IMR-90 (cell line): ENCODE data around the gene GADL1. TPM values are rescaled to one million over a fixed set of nuclear protein-coding genes. Genes with fewer than 3 reads are reported as not detected.
A peak's percentile ranks its signal among the peaks of the same experiment; 100 is the strongest.

ENCODE experiments used
- ATAC-seq: fragments of 200-7000 bp; cut with Tn5 transposase; 2 replicates; pipeline ENCODE4 v1.9.1; 2020; ENCODE audit warnings: low read depth, mild to moderate bottlenecking, moderate library complexity
- BruUV-seq: library from RNA; stranded (reverse); fragments of 400-500 nt; replicated peaks from 2 replicates; lab custom pipeline; 2021; lab: Mats Ljungman, UMichigan
- CTCF ChIA-PET: fragments of 300-600 bp; formaldehyde crosslinking; extraction: SDS; loops from one replicate; lab custom pipeline; 2021; ENCODE audit warnings: antibody characterized with exemption; lab: Yijun Ruan, JAX
- POLR2A ChIA-PET: fragments of 300-600 bp; sonication (Branson Sonifier 250); formaldehyde crosslinking; loops from one replicate; lab custom pipeline; 2022; ENCODE audit warnings: antibody characterized with exemption; ENCODE audit not compliant: unreplicated experiment; lab: Charles Lee
- DNase-seq: peaks from one replicate; pipeline ENCODE4 v3.0.0; 2013
- H2AFZ ChIP-seq: replicated peaks from 2 replicates; pipeline ENCODE3; 2013; ENCODE audit warnings: low read length, mild to moderate bottlenecking; ENCODE audit not compliant: poor library complexity
- H2AK5ac ChIP-seq: 2 replicates; pipeline ENCODE4 v1.6.1; 2013; ENCODE audit warnings: low read depth, low read length, inconsistent platforms
- H2AK9ac ChIP-seq: replicated peaks from 2 replicates; pipeline ENCODE3; 2013; ENCODE audit warnings: mild to moderate bottlenecking, low read depth, low read length, moderate library complexity; ENCODE audit not compliant: poor library complexity
- H2BK120ac ChIP-seq: 2 replicates; pipeline ENCODE4 v1.6.1; 2013; ENCODE audit warnings: low read depth, low read length, inconsistent platforms
- H2BK15ac ChIP-seq: 3 replicates; pipeline ENCODE4 v1.6.1; 2013; ENCODE audit warnings: low read depth, low read length, inconsistent platforms
- H2BK20ac ChIP-seq: 2 replicates; pipeline ENCODE4 v1.6.1; 2013; ENCODE audit warnings: low read depth, mild to moderate bottlenecking, inconsistent platforms, low read length, moderate library complexity
- H2BK5ac ChIP-seq: 2 replicates; pipeline ENCODE4 v1.6.1; 2013; ENCODE audit warnings: mild to moderate bottlenecking, low read depth, low read length, inconsistent platforms; ENCODE audit not compliant: poor library complexity, severe bottlenecking
- H3K14ac ChIP-seq: replicated peaks from 2 replicates; pipeline ENCODE4 v1.6.1; 2013; ENCODE audit warnings: low read depth, low read length, inconsistent platforms
- H3K18ac ChIP-seq: 2 replicates; pipeline ENCODE4 v1.6.1; 2013; ENCODE audit warnings: low read depth, low read length, control low read depth
- H3K23ac ChIP-seq: 2 replicates; pipeline ENCODE4 v1.6.1; 2013; ENCODE audit warnings: low read depth, low read length, inconsistent platforms
- H3K27ac ChIP-seq: 2 replicates; pipeline ENCODE4 v1.5.1; 2013; ENCODE audit warnings: mild to moderate bottlenecking, control low read depth, low read length; ENCODE audit not compliant: insufficient read depth
- H3K27me3 ChIP-seq: 2 replicates; pipeline ENCODE4 v1.6.1; 2013; ENCODE audit warnings: low read length; ENCODE audit not compliant: control insufficient read depth, insufficient read depth
- H3K36me3 ChIP-seq: 2 replicates; pipeline ENCODE4 v1.6.1; 2013; ENCODE audit warnings: low read length, mixed read lengths; ENCODE audit not compliant: control insufficient read depth, insufficient read depth
- H3K4ac ChIP-seq: 2 replicates; pipeline ENCODE4 v1.6.1; 2013; ENCODE audit warnings: low read depth, low read length, inconsistent platforms
- H3K4me1 ChIP-seq: 2 replicates; pipeline ENCODE4 v1.6.1; 2013; ENCODE audit warnings: low read length, mixed read lengths; ENCODE audit not compliant: control insufficient read depth, insufficient read depth
- H3K4me2 ChIP-seq: 2 replicates; pipeline ENCODE4 v1.6.1; 2013; ENCODE audit warnings: low read depth, mild to moderate bottlenecking, control low read depth, low read length, moderate library complexity
- H3K4me3 ChIP-seq: 2 replicates; pipeline ENCODE4 v1.5.1; 2013; ENCODE audit warnings: low read depth, mild to moderate bottlenecking, control low read depth, low read length, moderate library complexity; ENCODE audit not compliant: insufficient read depth
- H3K56ac ChIP-seq: 2 replicates; pipeline ENCODE4 v1.6.1; 2013; ENCODE audit warnings: low read length, inconsistent platforms; ENCODE audit not compliant: insufficient read depth; ENCODE audit errors: extremely low read depth
- H3K79me1 ChIP-seq, 2 experiments: 2 replicates each; pipeline ENCODE4 v1.6.1; 2013; ENCODE audit warnings: low read length in 2 of 2, inconsistent platforms in 1 of 2, low read depth in 1 of 2
- H3K9ac ChIP-seq: 2 replicates; pipeline ENCODE4 v1.6.1; 2013; ENCODE audit warnings: low read depth, low read length, control low read depth
- H3K9me1 ChIP-seq: 2 replicates; pipeline ENCODE4 v1.6.1; 2013; ENCODE audit warnings: low read length, inconsistent platforms; ENCODE audit not compliant: insufficient read depth
- H3K9me3 ChIP-seq: 2 replicates; pipeline ENCODE4 v1.6.1; 2013; ENCODE audit warnings: low read length; ENCODE audit not compliant: control insufficient read depth, insufficient read depth
- H4K20me1 ChIP-seq: 2 replicates; pipeline ENCODE4 v1.6.1; 2013; ENCODE audit warnings: low read length, inconsistent platforms; ENCODE audit not compliant: insufficient read depth
- H4K5ac ChIP-seq: 2 replicates; pipeline ENCODE4 v1.6.1; 2013; ENCODE audit warnings: mild to moderate bottlenecking, low read depth, low read length, control low read depth
- H4K8ac ChIP-seq, 2 experiments: 2 replicates each; pipeline ENCODE4 v1.6.1; 2013; ENCODE audit warnings: low read depth in 2 of 2, low read length in 2 of 2, control low read depth in 1 of 2, inconsistent platforms in 1 of 2
- H4K91ac ChIP-seq: 2 replicates; pipeline ENCODE4 v1.6.1; 2013; ENCODE audit warnings: low read depth, low read length, inconsistent platforms; ENCODE audit not compliant: insufficient read depth
- BHLHE40 ChIP-seq: fragments of 150-350 bp; IDR thresholded peaks from 2 replicates; pipeline ENCODE4 v1.6.1; 2016; ENCODE audit warnings: mild to moderate bottlenecking, low read depth, low read length
- CEBPB ChIP-seq: IDR thresholded peaks from 2 replicates; pipeline ENCODE4 v1.6.1; 2012; ENCODE audit warnings: low read depth, low read length, improper control_type of control experiment
- CHD1 ChIP-seq: IDR thresholded peaks from 2 replicates; pipeline ENCODE4 v1.6.1; 2012; ENCODE audit warnings: low read depth, low read length, improper control_type of control experiment
- CTCF ChIP-seq: conservative IDR thresholded peaks from 2 replicates; pipeline ENCODE4 v1.5.1; 2012; ENCODE audit warnings: mild to moderate bottlenecking, low read depth, low read length, improper control_type of control experiment
- ELK1 ChIP-seq: fragments of 150-350 bp; IDR thresholded peaks from 2 replicates; pipeline ENCODE4 v1.6.1; 2016; ENCODE audit warnings: low read depth, mild to moderate bottlenecking, low read length, moderate library complexity, borderline replicate concordance
- FOS ChIP-seq: fragments of 150-350 bp; IDR thresholded peaks from 2 replicates; pipeline ENCODE4 v1.6.1; 2016; ENCODE audit warnings: low read depth, low read length
- MAFK ChIP-seq: IDR thresholded peaks from 2 replicates; pipeline ENCODE4 v1.6.1; 2012; ENCODE audit warnings: low read depth, low read length, improper control_type of control experiment
- MAZ ChIP-seq: IDR thresholded peaks from 2 replicates; pipeline ENCODE4 v1.6.1; 2012; ENCODE audit warnings: low read depth, mild to moderate bottlenecking, low read length, improper control_type of control experiment, moderate library complexity, borderline replicate concordance
- MXI1 ChIP-seq: IDR thresholded peaks from 2 replicates; pipeline ENCODE4 v1.6.1; 2012; ENCODE audit warnings: low read depth, mild to moderate bottlenecking, low read length, moderate library complexity, borderline replicate concordance
- NFE2L2 ChIP-seq: fragments of 150-350 bp; IDR thresholded peaks from 2 replicates; pipeline ENCODE4 v1.6.1; 2016; ENCODE audit warnings: low read depth, mild to moderate bottlenecking, low read length
- POLR2A ChIP-seq: IDR thresholded peaks from 2 replicates; pipeline ENCODE4 v1.6.1; 2012; ENCODE audit warnings: mild to moderate bottlenecking, low read depth, low read length
- RAD21 ChIP-seq: IDR thresholded peaks from 2 replicates; pipeline ENCODE4 v1.6.1; 2012; ENCODE audit warnings: low read length, improper control_type of control experiment
- RCOR1 ChIP-seq: IDR thresholded peaks from 2 replicates; pipeline ENCODE4 v1.6.1; 2012; ENCODE audit warnings: mild to moderate bottlenecking, low read length, improper control_type of control experiment; ENCODE audit not compliant: insufficient replicate concordance
- RFX5 ChIP-seq: IDR thresholded peaks from 2 replicates; pipeline ENCODE4 v1.8.0; 2012; ENCODE audit warnings: low read depth, mild to moderate bottlenecking, low read length, moderate library complexity
- SMC3 ChIP-seq: fragments of 150-350 bp; IDR thresholded peaks from 2 replicates; pipeline ENCODE4 v1.6.1; 2016; ENCODE audit warnings: low read depth, mild to moderate bottlenecking, antibody characterized with exemption, low read length, moderate library complexity
- USF2 ChIP-seq: fragments of 150-350 bp; IDR thresholded peaks from 2 replicates; pipeline ENCODE4 v1.6.1; 2017; ENCODE audit warnings: mild to moderate bottlenecking, antibody characterized with exemption, low read length, low read depth
- WGBS, 2 experiments: methylation state at CpG; one replicate each; pipeline versions ENCODE4 v1.1.5 to v1.1.7; 2013; ENCODE audit warnings: missing lambda C conversion rate in 2 of 2; ENCODE audit not compliant: insufficient read length in 1 of 2; ENCODE audit errors: extremely low coverage in 2 of 2; 5-methylcytosine and 5-hydroxymethylcytosine counted together
- dilution Hi-C: fragments of 300-500 bp; cut with HindIII; formaldehyde crosslinking; loops from one replicate; pipeline ENCODE4 v1.14.3; 2018; ENCODE audit warnings: low sequenced_read_pairs; ENCODE audit not compliant: unreplicated experiment
- in situ Hi-C: fragments of 300-500 bp; cut with MboI; formaldehyde crosslinking; loops from 3 replicates; pipeline ENCODE4 v1.14.3; 2019; ENCODE audit warnings: low sequenced_read_pairs, inconsistent platforms, mixed read lengths
- intact Hi-C: fragments of 100-400 bp; cut with micrococcal nuclease; formaldehyde crosslinking; loops from 2 replicates; pipeline ENCODE4 v1.10.0; 2022
- polyA plus RNA-seq, 3 experiments: library from polyadenylated mRNA; depleted of rRNA; stranded (reverse); fragments of >200 nt; gene quantifications; 2 replicates each; pipeline ENCODE4 v1.2.3, GENCODE V29; 2012; ENCODE audit warnings: low replicate concordance in 1 of 3
- total RNA-seq: library from RNA; depleted of rRNA; stranded (reverse); fragments of >200 nt; gene quantifications from 2 replicates; pipeline ENCODE4 v1.2.3, GENCODE V29; 2012

Gene GADL1
- total and polyA plus RNA-seq, 2 of the 4 experiments (the other 2 are of a cell fraction) = not detected

- CTCF ChIA-PET = interaction anchor here (0.7 to 2.0 kb wide), 6 partner anchors 16 to 733 kb away, joined by 3 to 12 read pairs (median 4); no protein-coding TSS in a partner anchor
- dilution Hi-C loops (no loop called here), in situ Hi-C loops (no loop called here), intact Hi-C loops (loop anchor here (1.0 to 10.0 kb wide), 3 partner anchors 203 to 706 kb away; no protein-coding TSS in a partner anchor)
- POLR2A ChIA-PET = no interaction called here
- H3K14ac ChIP-seq = no peak overlapping the region
- BruUV-seq = no TSS peak
- no peak overlapping the region for H2AK9ac ChIP-seq
- no peak overlapping the region for H2BK20ac ChIP-seq
- 0% methylated on average over 1 of the region's 4 CpGs; no CpG with 5 or more reads in 1 of the 2 experiments for WGBS, 2 experiments
- H3K27me3 ChIP-seq = no peaks in the 10 kb centered on the region
- H4K20me1 ChIP-seq = no peaks in the 10 kb centered on the region
- no peak overlapping the region for H2BK15ac ChIP-seq
- H4K91ac ChIP-seq = peak overlapping the region; percentile 3; the same call in 1 of the 2 replicates
- H3K4ac ChIP-seq = peak overlapping the region; percentile 2; the same call in 1 of the 2 replicates
- peaks cover 7% of the 10 kb centered on the region for H3K4me1 ChIP-seq
- peak overlapping the region; percentile 34; the same call in 1 of the 2 replicates for H3K18ac ChIP-seq
- DNase-seq (peak; percentile 79), ATAC-seq (peak; percentile 69)
- TF ChIP-seq CHD1 (no peak), ELK1 (no peak), CTCF (peak; percentile 56), MAZ (no peak), RCOR1 (no peak), POLR2A (no peak), MAFK (no peak), RFX5 (no peak), BHLHE40 (no peak), MXI1 (no peak), SMC3 (peak; percentile 37), RAD21 (peak; percentile 63), NFE2L2 (no peak), USF2 (no peak), FOS (no peak), CEBPB (no peak)
- no peak overlapping the region for H3K23ac ChIP-seq
- no peaks in the 10 kb centered on the region for H3K9me1 ChIP-seq
- H2BK120ac ChIP-seq = peak overlapping the region; percentile 7; the same call in 1 of the 2 replicates
- no peak overlapping the region for H3K4me2 ChIP-seq
- no peak overlapping the region for H4K5ac ChIP-seq
- H3K27ac ChIP-seq = no peak overlapping the region
- no peak overlapping the region for H3K9ac ChIP-seq
- H3K79me1 ChIP-seq = no peaks in the 10 kb centered on the region
- H3K56ac ChIP-seq = no peak overlapping the region
- no peak overlapping the region for H3K4me3 ChIP-seq
- H3K36me3 ChIP-seq = no peaks in the 10 kb centered on the region
- no peak overlapping the region for H2BK5ac ChIP-seq
- no peaks in the 10 kb centered on the region for H3K9me3 ChIP-seq
- H4K8ac ChIP-seq = 0 out of 4 replicates have a peak overlapping the region, but pooled peaks of 1 of the 2 experiments have one; percentile 3
- H2AFZ ChIP-seq = no peak overlapping the region
- H2AK5ac ChIP-seq = no peak overlapping the region
Measured at GRCh38 chr3:30747771-30748281, 146.6 kb downstream of the GADL1 start.
